Activated CD8-positive, alpha-beta memory T cell treated with anti-CD3 and anti-CD28 coated beads, Interleukin-2, amount 50 U/mL, for 4 hours (primary cell): Measurements from ENCODE around the gene PDE6H.

ENCODE experiments used
- DNase-seq: peaks from one replicate; pipeline ENCODE4 v3.0.0-alpha.2; 2020

PDE6H gene

DNA sequence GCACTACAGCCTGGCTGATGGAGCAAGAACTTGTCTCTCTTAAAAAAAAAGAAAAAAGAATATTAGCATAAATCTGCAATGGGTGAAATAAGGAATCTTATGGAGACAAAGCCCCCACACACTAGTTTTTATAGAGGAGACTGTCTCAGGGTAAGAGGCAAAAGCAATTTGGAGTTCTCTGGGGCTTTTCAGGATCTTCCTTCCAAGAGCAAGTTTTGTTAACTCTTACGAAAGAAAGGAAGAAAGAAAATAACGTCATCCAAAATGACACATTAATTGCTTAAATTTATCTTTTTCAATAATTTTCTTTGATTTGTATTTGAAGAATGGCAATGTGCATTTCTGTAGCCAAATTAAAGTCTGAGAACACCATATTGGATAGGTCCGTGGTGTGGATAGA, 3.8 kb downstream of the PDE6H start:
- no peak for DNase-seq

GRCh38 chr12:14979468-14979867, 6.6 kb downstream of the PDE6H start:
- no peak for DNase-seq

- no peak for DNase-seq
Measured at GRCh38 chr12:14981049-14981448, 8.2 kb downstream of the PDE6H start.

GRCh38 chr12:14982562-14982961, 9.7 kb downstream of the PDE6H start:
- DNase-seq: no peak

GRCh38 chr12:14982991-14983390, 10.1 kb downstream of the PDE6H start:
- no peak for DNase-seq

- no peak for DNase-seq
Measured at GRCh38 chr12:14984036-14984435, 11.2 kb downstream of the PDE6H start.

DNA sequence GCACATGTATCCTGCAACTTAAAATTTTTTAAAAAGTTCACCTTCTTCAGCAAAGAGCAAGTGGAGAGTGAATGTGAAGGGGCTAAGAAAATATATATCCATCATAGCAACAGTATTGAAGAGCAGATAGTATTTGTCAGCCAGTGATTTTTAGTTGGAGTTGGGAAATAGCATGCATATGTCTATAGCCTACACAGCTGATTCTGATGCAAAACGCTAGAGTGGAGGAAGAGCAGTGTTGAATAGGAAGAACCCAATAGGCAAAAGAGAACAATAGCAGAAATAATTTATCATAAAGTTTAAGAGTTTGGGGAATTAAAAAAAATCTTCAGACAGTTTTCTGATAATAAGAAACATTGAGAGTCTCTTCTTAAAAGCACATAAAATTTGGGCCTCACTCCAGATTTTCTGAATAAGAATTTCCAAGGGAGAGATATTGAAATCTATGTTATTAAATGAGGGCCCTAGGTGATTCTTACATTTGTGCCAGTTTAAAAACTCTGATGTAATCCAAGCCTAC, 12.0 kb downstream of the PDE6H start:
- no peak for DNase-seq

GRCh38 chr12:14986449-14986848, 13.6 kb downstream of the PDE6H start:
- no peak for DNase-seq

GRCh38 chr12:14988035-14988434, 15.2 kb downstream of the PDE6H start:
- no peak for DNase-seq

DNA sequence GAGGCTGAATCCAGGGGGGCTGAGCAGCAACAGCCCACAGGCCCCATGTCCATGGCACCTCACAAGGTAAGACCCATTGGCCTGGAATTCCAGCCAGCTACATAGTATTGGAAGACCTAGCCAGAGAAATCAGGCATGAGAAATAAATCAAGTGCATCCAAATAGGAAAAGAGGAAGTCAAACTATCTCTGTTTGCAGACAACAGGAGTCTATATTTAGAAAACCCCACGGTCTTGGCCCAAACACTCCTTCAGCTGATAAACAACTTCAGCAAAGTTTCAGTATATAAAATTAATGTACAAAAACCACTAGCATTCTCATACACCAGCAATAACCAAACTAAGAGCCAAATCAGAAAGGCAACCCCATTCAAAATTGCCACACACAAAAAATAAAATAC, 16.9 kb downstream of the PDE6H start:
- no peak for DNase-seq

- no peak for DNase-seq
Measured at GRCh38 chr12:14991069-14991468, 18.2 kb downstream of the PDE6H start.

GRCh38 chr12:14992673-14993072, 19.8 kb downstream of the PDE6H start:
- DNase-seq: no peak

- DNase-seq: no peak
Measured at GRCh38 chr12:14993117-14993516, 20.3 kb downstream of the PDE6H start.

GRCh38 chr12:14993537-14994266, 20.9 kb downstream of the PDE6H start:
- DNase-seq: peak; percentile 49

- DNase-seq: no peak
Measured at GRCh38 chr12:14994610-14995009, 21.8 kb downstream of the PDE6H start.

DNA sequence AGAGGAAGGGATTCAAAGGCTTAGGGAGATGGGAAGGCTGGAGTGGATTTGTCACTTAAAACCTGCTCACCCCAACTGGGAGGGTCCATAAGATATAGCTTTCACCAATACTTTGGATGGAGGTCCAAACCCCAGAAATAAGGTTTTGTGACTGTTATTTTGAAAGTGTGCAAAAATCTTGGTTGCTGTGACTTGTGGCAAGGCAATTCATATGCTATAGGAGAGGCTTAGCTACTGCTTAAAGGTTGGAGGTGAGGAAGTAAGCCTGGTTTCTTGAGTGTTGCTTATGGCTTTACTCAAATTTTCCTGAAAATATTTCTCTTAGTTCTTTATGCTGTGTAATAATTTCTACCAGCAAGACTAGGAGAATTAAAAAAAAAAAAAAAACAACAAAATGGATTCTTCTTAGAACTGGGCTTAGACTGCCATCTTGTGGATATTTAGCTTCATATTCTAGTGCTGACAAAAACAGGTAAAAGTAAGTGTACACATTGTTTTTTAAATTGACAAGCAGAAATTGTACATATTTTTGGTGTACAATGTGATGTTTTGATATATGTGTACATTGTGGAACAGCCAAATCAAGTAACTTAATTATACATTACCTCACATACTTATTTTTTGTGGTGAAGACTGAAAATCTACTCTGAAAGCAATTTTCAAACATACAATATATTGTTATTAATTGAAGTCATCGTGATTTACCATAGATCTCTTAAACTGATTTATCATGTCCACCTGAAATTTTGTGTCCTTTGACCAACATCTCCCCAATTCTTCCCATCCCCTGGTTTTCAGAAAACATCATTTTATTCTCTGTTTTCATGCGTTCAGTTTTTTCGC, 23.0 kb downstream of the PDE6H start:
- DNase-seq: no peak

GRCh38 chr12:14997998-14998397, 25.2 kb downstream of the PDE6H start:
- no peak for DNase-seq

DNA sequence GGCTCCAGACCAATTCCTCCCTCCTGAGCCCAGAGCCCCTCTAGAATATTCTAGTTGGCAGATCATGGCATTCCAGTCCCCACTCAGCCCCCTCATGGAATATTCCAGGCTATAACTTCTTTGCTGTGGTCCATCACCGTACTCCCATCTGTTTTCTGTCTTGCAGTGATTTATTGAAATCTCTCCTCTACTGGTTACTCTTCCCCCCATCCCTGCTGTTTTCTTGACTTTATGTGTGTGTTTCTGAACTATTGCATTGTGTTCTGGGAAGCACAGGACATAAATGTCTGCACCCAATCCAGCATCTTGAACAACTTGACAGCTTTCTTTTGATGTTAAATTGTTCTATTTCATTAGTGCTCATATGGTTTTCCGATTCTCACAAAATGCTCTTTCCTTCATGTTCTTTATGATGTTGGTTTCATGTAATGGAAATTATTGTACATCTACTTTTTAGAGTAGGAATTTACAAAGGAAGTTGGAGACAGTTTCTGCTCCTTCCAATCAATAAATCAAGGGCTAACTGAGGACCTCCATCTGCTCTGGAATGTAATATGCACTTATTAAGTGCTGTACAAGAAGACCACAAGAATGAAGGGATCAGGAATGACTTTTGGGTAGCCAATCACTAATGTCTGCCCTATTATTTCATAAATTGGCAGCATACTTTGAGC, 26.3 kb downstream of the PDE6H start:
- no peak for DNase-seq

DNA sequence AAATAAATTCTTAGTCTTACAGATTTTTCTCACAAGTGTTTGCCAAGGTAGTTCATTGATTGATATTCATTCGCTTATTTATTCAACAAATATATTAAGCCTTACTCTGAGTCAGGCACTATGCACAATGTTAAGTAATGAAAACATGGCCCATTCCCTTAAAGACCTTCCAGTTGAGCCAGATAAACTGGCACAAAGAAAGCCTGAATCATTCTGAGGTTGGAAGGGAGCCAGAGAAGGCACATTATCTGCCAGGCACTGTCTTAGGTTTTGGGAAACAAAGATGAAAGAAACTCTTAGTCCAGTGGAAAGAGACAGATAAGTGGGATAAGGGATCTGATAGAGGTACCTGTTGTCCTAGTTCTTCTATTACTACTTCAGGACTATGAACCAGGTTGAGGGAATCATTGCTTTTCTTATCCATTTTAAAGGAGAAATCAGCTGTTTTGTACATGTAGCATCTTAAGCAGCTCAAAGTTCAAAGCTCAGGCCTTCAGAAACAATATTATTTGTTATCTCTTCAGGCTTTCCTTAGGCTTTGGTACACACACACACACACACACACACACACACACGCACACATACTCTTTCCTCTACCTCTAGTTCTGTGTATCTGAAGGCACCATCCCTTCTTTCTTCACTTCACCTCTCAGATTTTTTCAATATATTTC, 27.0 kb downstream of the PDE6H start:
- DNase-seq: no peak

- DNase-seq: no peak
Measured at GRCh38 chr12:15000575-15000974, 27.7 kb downstream of the PDE6H start.

DNA sequence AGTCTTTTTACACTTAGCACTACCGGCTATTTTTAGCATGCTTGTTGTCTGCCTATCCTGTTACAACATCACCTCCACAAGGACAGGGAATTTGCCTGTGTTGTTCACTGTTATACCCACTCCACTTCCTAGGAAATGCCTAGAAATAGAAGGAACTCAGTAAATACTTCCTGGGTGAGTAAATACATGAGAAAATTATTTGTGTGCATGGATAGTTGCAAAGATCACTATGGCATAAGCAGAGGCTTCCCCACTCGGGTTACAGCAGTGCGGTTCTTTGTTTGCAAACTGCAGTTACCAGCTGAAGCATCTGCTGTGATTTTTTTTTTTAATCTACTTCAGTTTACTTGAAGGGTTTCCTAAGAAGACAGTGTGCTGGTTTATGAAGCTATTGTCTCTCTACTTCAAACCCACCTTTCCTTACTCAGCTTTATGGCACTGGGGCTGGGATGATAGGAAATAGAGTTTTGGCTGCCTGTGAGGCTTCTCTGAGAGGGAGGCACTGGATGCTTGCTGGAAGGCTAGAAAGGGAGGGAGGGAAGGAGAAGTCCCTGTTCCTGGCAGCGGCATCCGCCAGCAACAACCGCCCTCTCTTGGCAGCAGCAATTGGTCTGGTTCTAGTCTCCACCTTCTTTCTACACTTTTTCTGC, 29.0 kb downstream of the PDE6H start:
- DNase-seq: no peak

- DNase-seq: no peak
Measured at GRCh38 chr12:15004421-15004820, 31.6 kb downstream of the PDE6H start.
